Measurements from ENCODE around the gene PTCHD4.

Gene PTCHD4

DNA sequence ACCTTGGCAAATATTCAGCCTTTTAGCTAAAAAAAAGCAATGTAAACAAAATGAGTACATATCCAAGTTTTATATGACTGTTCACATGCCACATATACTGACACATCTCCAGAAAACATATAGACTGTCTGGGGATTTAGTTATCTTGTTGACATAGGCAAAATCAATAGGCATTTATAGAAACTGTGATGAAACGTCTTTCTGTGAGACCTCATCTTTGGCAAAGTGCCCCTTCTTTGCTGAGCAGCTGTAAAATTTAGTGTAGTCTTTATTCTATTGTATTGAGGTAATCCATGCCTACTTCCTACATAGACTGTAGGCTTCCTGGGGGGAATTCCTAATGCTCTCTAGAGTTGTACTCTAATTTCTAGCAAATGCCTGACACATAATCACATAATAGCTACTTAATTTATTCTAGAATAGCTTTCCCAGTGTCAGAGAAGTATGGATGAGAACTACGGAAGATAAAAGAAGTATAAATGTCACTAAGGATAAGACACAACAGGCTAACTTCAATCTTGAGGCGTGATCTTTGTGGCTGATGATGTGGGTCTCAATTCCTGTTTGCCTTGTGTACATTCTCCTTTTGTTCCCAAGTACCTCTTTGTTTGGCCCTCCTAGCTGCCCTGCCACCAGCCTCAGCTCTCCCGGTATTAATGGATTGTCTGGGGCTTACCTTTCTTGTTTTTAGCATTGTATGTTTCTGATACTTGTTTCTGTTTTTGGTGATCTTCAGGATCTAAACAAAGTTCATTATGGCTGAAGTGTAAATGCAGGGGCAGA is 30.6 kb downstream of the PTCHD4 start:
- no peak overlapping the region for H2BK120ac ChIP-seq (ENCODE audit: low read depth, low read length)
- H3K27ac ChIP-seq (ENCODE audit: low read length, poor library complexity, severe bottlenecking) = no peak overlapping the region
- no peak overlapping the region for H3K4me3 ChIP-seq (ENCODE audit: insufficient read depth in 1 of 2, low read depth in 1 of 2, low read length in 2 of 2)
- H3K27me3 ChIP-seq (ENCODE audit: control insufficient read depth in 1 of 2, insufficient read depth in 1 of 2, low read length in 2 of 2) = no peaks in the 10 kb centered on the region
- no peak overlapping the region for H2BK12ac ChIP-seq (ENCODE audit: low read length in 2 of 2)
- no peak overlapping the region for H2BK15ac ChIP-seq (ENCODE audit: low read depth, poor library complexity, severe bottlenecking)
- no peak overlapping the region for H2AFZ ChIP-seq (ENCODE audit: low read depth, low read length)
- no peak overlapping the region for H3K9ac ChIP-seq (ENCODE audit: low read length)
- H3K4ac ChIP-seq (ENCODE audit: low read depth in 1 of 2, low read length in 2 of 2) = no peak overlapping the region
- no peak overlapping the region for H3K4me2 ChIP-seq (ENCODE audit: low read length, poor library complexity, severe bottlenecking)
- H3K4me1 ChIP-seq (ENCODE audit: control insufficient read depth, insufficient read depth, low read depth, low read length) = no peaks in the 10 kb centered on the region
- no peak overlapping the region for H2AK5ac ChIP-seq (ENCODE audit: low read length, severe bottlenecking)
- no peak overlapping the region for H2BK5ac ChIP-seq (ENCODE audit: low read depth, low read length, poor library complexity, severe bottlenecking)
- no peak overlapping the region for H3K18ac ChIP-seq (ENCODE audit: low read depth in 1 of 2, low read length in 2 of 2)
- no peak overlapping the region for H3K14ac ChIP-seq (ENCODE audit: low read length in 2 of 2)
- no peak overlapping the region for H3K23ac ChIP-seq (ENCODE audit: low read length in 2 of 2)
- peaks cover 7% of the 10 kb centered on the region for H3K79me1 ChIP-seq (replicated peaks; ENCODE audit: low read length, poor library complexity, severe bottlenecking)
- H4K8ac ChIP-seq (ENCODE audit: low read length) = no peak overlapping the region
- no peak overlapping the region for H4K91ac ChIP-seq (ENCODE audit: low read length)
- peaks cover 9% of the 10 kb centered on the region for H3K9me3 ChIP-seq (ENCODE audit: control insufficient read depth, low read length)
- DNase-seq = no peak
- peaks cover 4 to 31% of the 10 kb centered on the region in 2 experiments for H3K36me3 ChIP-seq (ENCODE audit: control insufficient read depth in 1 of 2, insufficient read depth in 2 of 2, low read depth in 1 of 2, low read length in 2 of 2)
- WGBS = 83% methylated on average over 3 of the region's 4 CpGs

GRCh38 chr6:48078120-48078519 is 32.9 kb downstream of the PTCHD4 start:
- H2BK5ac ChIP-seq (ENCODE audit: low read depth, low read length, poor library complexity, severe bottlenecking) = no peak overlapping the region
- no peak overlapping the region for H3K4me3 ChIP-seq (ENCODE audit: insufficient read depth in 1 of 2, low read depth in 1 of 2, low read length in 2 of 2)
- no peak overlapping the region for H2AFZ ChIP-seq (ENCODE audit: low read depth, low read length)
- H4K8ac ChIP-seq (ENCODE audit: low read length) = no peak overlapping the region
- H2BK15ac ChIP-seq (ENCODE audit: low read depth, poor library complexity, severe bottlenecking) = no peak overlapping the region
- no peak overlapping the region for H2AK5ac ChIP-seq (ENCODE audit: low read length, severe bottlenecking)
- no peak overlapping the region for H2BK120ac ChIP-seq (ENCODE audit: low read depth, low read length)
- H2BK12ac ChIP-seq (ENCODE audit: low read length in 2 of 2) = no peak overlapping the region
- H4K91ac ChIP-seq (ENCODE audit: low read length) = no peak overlapping the region
- no peaks in the 10 kb centered on the region for H3K9me3 ChIP-seq (ENCODE audit: control insufficient read depth, low read length)
- no peak overlapping the region for H3K27ac ChIP-seq (ENCODE audit: low read length, poor library complexity, severe bottlenecking)
- H3K14ac ChIP-seq (ENCODE audit: low read length in 2 of 2) = no peak overlapping the region
- DNase-seq = no peak
- H3K18ac ChIP-seq (ENCODE audit: low read depth in 1 of 2, low read length in 2 of 2) = no peak overlapping the region
- peaks cover 13% of the 10 kb centered on the region for H3K79me1 ChIP-seq (replicated peaks; ENCODE audit: low read length, poor library complexity, severe bottlenecking)
- no peak overlapping the region for H3K4me2 ChIP-seq (ENCODE audit: low read length, poor library complexity, severe bottlenecking)
- peaks cover 0 to 24% of the 10 kb centered on the region in 2 experiments for H3K36me3 ChIP-seq (ENCODE audit: control insufficient read depth in 1 of 2, insufficient read depth in 2 of 2, low read depth in 1 of 2, low read length in 2 of 2)
- no peak overlapping the region for H3K23ac ChIP-seq (ENCODE audit: low read length in 2 of 2)
- H3K4me1 ChIP-seq (ENCODE audit: control insufficient read depth, insufficient read depth, low read depth, low read length) = peaks cover 1% of the 10 kb centered on the region
- H3K4ac ChIP-seq (ENCODE audit: low read depth in 1 of 2, low read length in 2 of 2) = no peak overlapping the region
- H3K9ac ChIP-seq (ENCODE audit: low read length) = no peak overlapping the region
- no peaks in the 10 kb centered on the region for H3K27me3 ChIP-seq (ENCODE audit: control insufficient read depth in 1 of 2, insufficient read depth in 1 of 2, low read length in 2 of 2)

GRCh38 chr6:48075181-48075580 is 35.8 kb downstream of the PTCHD4 start:
- H3K36me3 ChIP-seq (ENCODE audit: control insufficient read depth in 1 of 2, insufficient read depth in 2 of 2, low read depth in 1 of 2, low read length in 2 of 2) = peaks cover 0 to 15% of the 10 kb centered on the region in 2 experiments
- H3K4ac ChIP-seq (ENCODE audit: low read depth in 1 of 2, low read length in 2 of 2) = no peak overlapping the region
- no peak overlapping the region for H2AFZ ChIP-seq (ENCODE audit: low read depth, low read length)
- H2BK5ac ChIP-seq (ENCODE audit: low read depth, low read length, poor library complexity, severe bottlenecking) = no peak overlapping the region
- H3K18ac ChIP-seq (ENCODE audit: low read depth in 1 of 2, low read length in 2 of 2) = no peak overlapping the region
- no peak overlapping the region for H3K4me3 ChIP-seq (ENCODE audit: insufficient read depth in 1 of 2, low read depth in 1 of 2, low read length in 2 of 2)
- no peak overlapping the region for H4K91ac ChIP-seq (ENCODE audit: low read length)
- H3K14ac ChIP-seq (ENCODE audit: low read length in 2 of 2) = no peak overlapping the region
- no peaks in the 10 kb centered on the region for H3K27me3 ChIP-seq (ENCODE audit: control insufficient read depth in 1 of 2, insufficient read depth in 1 of 2, low read length in 2 of 2)
- no peak overlapping the region for H2BK15ac ChIP-seq (ENCODE audit: low read depth, poor library complexity, severe bottlenecking)
- H2BK120ac ChIP-seq (ENCODE audit: low read depth, low read length) = no peak overlapping the region
- peaks cover 1% of the 10 kb centered on the region for H3K4me1 ChIP-seq (ENCODE audit: control insufficient read depth, insufficient read depth, low read depth, low read length)
- H3K4me2 ChIP-seq (ENCODE audit: low read length, poor library complexity, severe bottlenecking) = no peak overlapping the region
- H3K23ac ChIP-seq (ENCODE audit: low read length in 2 of 2) = no peak overlapping the region
- H2AK5ac ChIP-seq (ENCODE audit: low read length, severe bottlenecking) = no peak overlapping the region
- H3K27ac ChIP-seq (ENCODE audit: low read length, poor library complexity, severe bottlenecking) = no peak overlapping the region
- DNase-seq = no peak
- peaks cover 10% of the 10 kb centered on the region for H3K79me1 ChIP-seq (replicated peaks; ENCODE audit: low read length, poor library complexity, severe bottlenecking)
- no peaks in the 10 kb centered on the region for H3K9me3 ChIP-seq (ENCODE audit: control insufficient read depth, low read length)
- H2BK12ac ChIP-seq (ENCODE audit: low read length in 2 of 2) = no peak overlapping the region
- H3K9ac ChIP-seq (ENCODE audit: low read length) = no peak overlapping the region
- H4K8ac ChIP-seq (ENCODE audit: low read length) = no peak overlapping the region

- no peak overlapping the region for H2BK12ac ChIP-seq (ENCODE audit: low read length in 2 of 2)
- H3K4me2 ChIP-seq (ENCODE audit: low read length, poor library complexity, severe bottlenecking) = no peak overlapping the region
- H3K14ac ChIP-seq (ENCODE audit: low read length in 2 of 2) = no peak overlapping the region
- DNase-seq = peak; percentile 73
- no peak overlapping the region for H3K23ac ChIP-seq (ENCODE audit: low read length in 2 of 2)
- H3K27ac ChIP-seq (ENCODE audit: low read length, poor library complexity, severe bottlenecking) = no peak overlapping the region
- no peak overlapping the region for H2BK15ac ChIP-seq (ENCODE audit: low read depth, poor library complexity, severe bottlenecking)
- H3K18ac ChIP-seq (ENCODE audit: low read depth in 1 of 2, low read length in 2 of 2) = no peak overlapping the region
- peak overlapping the region in 1 of 2 experiments; percentile 37 for H3K4me3 ChIP-seq (ENCODE audit: insufficient read depth in 1 of 2, low read depth in 1 of 2, low read length in 2 of 2)
- peak overlapping the region; percentile 19 for H3K9ac ChIP-seq (ENCODE audit: low read length)
- H3K9me3 ChIP-seq (ENCODE audit: control insufficient read depth, low read length) = no peaks in the 10 kb centered on the region
- H2AK5ac ChIP-seq (ENCODE audit: low read length, severe bottlenecking) = no peak overlapping the region
- 77% methylated on average over 5 of the region's 8 CpGs for WGBS
- no peak overlapping the region for H3K4ac ChIP-seq (ENCODE audit: low read depth in 1 of 2, low read length in 2 of 2)
- no peak overlapping the region for H4K91ac ChIP-seq (ENCODE audit: low read length)
- peaks cover 4% of the 10 kb centered on the region for H3K4me1 ChIP-seq (ENCODE audit: control insufficient read depth, insufficient read depth, low read depth, low read length)
- peaks cover 3 to 9% of the 10 kb centered on the region in 2 experiments for H3K36me3 ChIP-seq (ENCODE audit: control insufficient read depth in 1 of 2, insufficient read depth in 2 of 2, low read depth in 1 of 2, low read length in 2 of 2)
- no peak overlapping the region for H2AFZ ChIP-seq (ENCODE audit: low read depth, low read length)
- H2BK120ac ChIP-seq (ENCODE audit: low read depth, low read length) = no peak overlapping the region
- no peak overlapping the region for H4K8ac ChIP-seq (ENCODE audit: low read length)
- H3K79me1 ChIP-seq (replicated peaks; ENCODE audit: low read length, poor library complexity, severe bottlenecking) = peaks cover 8% of the 10 kb centered on the region
- H2BK5ac ChIP-seq (ENCODE audit: low read depth, low read length, poor library complexity, severe bottlenecking) = no peak overlapping the region
- H3K27me3 ChIP-seq (ENCODE audit: control insufficient read depth in 1 of 2, insufficient read depth in 1 of 2, low read length in 2 of 2) = no peaks in the 10 kb centered on the region
These were observed 36.8 kb downstream of the PTCHD4 start for GRCh38 chr6:48073976-48074767.

All from mesenchymal stem cell (in vitro differentiated cells and primary cell).